ENCODE measurements around the gene GCAT. TPM values are rescaled to one million over a fixed set of nuclear protein-coding genes. Genes with fewer than 3 reads are reported as not detected.

Gene GCAT
- total and polyA plus RNA-seq, 9 of the 15 experiments (the other 6 are each of a cell fraction or from before 2014, with no cell fraction given) = 1.9 to 69.9 (median 26.4) TPM

DNA sequence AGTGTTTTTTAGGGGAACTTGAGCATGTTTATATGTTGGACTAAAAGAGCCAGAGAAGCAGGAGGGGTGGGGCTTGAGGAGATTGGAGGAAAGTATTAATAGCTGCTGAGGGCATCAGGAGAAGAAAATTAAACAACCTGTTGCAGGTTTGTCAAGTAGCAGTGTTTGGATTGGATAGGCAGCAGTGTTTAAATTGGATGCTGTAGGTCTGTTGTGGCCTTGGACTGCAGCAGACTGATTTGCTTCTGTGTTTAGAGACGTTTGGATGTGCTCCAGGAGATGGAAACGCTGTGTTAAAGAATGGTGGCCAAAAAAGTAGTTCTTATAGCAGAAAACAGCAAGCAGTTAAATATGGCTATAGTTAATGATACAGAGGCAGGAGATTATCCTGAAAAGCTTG, 47.2 kb downstream of the GCAT start:
- Histone ChIP-seq H3K9me3 (replicated peaks; ENCODE audit: control insufficient read depth, insufficient read depth, low read depth, low read length) (no peaks in the 10 kb centered on the region), H3K9me1 (ENCODE audit: control insufficient read depth, insufficient read depth, low read length) (no peaks in the 10 kb centered on the region), H3K27me3 (ENCODE audit: control insufficient read depth in 2 of 2, insufficient read depth in 2 of 2, low read length in 2 of 2) (no peaks in the 10 kb centered on the region), H3K27ac (ENCODE audit: extremely low read depth, low read depth, low read length) (no peak overlapping the region), H2AFZ (ENCODE audit: low read depth, low read length) (no peak overlapping the region), H3K9ac (ENCODE audit: insufficient read depth in 1 of 2, low read depth in 2 of 2, low read length in 2 of 2) (no peak overlapping the region), H3K4me3 (no peak overlapping the region), H3K79me2 (ENCODE audit: control insufficient read depth, insufficient read depth, low read length) (peaks cover 60% of the 10 kb centered on the region), H3K4me2 (ENCODE audit: insufficient read depth, low read length) (no peak overlapping the region), H3K4me1 (replicated peaks in 1 of 2; ENCODE audit: control insufficient read depth in 2 of 2, insufficient read depth in 2 of 2, low read length in 2 of 2) (peaks cover 0 to 8% of the 10 kb centered on the region in 2 experiments; a peak in 2 of 5 replicates), H3K36me3 (ENCODE audit: control insufficient read depth, insufficient read depth, low read length) (peaks cover 85% of the 10 kb centered on the region), H4K20me1 (replicated peaks; ENCODE audit: control insufficient read depth, insufficient read depth, low read length) (peaks cover 3% of the 10 kb centered on the region; the same call in 1 of the 2 replicates)
- ChIA-PET POLR2A (interaction anchor here (1.3 to 1.4 kb wide), 2 partner anchors 9 to 11 kb away, joined by 3 read pairs; partner anchors contain the start of gene ANKRD54), CTCF (ENCODE audit: low intra/inter-chr PET ratio) (no interaction called here)
- BruUV-seq (replicated peaks) = no TSS peak
- FAIRE-seq = no peak
- in situ Hi-C loops (cut with MboI) = no loop called here
- ATAC-seq = no peak
- intact Hi-C loops (cut with micrococcal nuclease) = no loop called here
- TF ChIP-seq, protein P1, sequence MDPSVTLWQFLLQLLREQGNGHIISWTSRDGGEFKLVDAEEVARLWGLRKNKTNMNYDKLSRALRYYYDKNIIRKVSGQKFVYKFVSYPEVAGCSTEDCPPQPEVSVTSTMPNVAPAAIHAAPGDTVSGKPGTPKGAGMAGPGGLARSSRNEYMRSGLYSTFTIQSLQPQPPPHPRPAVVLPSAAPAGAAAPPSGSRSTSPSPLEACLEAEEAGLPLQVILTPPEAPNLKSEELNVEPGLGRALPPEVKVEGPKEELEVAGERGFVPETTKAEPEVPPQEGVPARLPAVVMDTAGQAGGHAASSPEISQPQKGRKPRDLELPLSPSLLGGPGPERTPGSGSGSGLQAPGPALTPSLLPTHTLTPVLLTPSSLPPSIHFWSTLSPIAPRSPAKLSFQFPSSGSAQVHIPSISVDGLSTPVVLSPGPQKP (CRISPR knock-in tag; IDR thresholded peaks at IDR 0.05) = no peak
- TF ChIP-seq RCOR1 (IDR thresholded peaks at IDR 0.05; ENCODE audit: borderline replicate concordance in 1 of 2, low read depth in 2 of 2, low read length in 2 of 2) = no peak
- TF ChIP-seq CHD1 (IDR thresholded peaks at IDR 0.05; ENCODE audit: low read length) = no peak
- no peak for TF ChIP-seq PHTF2 (CRISPR knock-in tag; IDR thresholded peaks at IDR 0.05)
- TF ChIP-seq JUN (IDR thresholded peaks at IDR 0.05; ENCODE audit: borderline replicate concordance, low read depth, low read length) = no peak
- no peak for TF ChIP-seq JUN (CRISPR knock-in tag; IDR thresholded peaks at IDR 0.05; ENCODE audit: borderline replicate concordance)
- no peak for TF ChIP-seq CHCHD3 (CRISPR knock-in tag; IDR thresholded peaks at IDR 0.05)
- TF ChIP-seq POLR3G (IDR thresholded peaks at IDR 0.05; ENCODE audit: extremely low read depth, insufficient read length, insufficient replicate concordance) = no peak
- TF ChIP-seq ZNF76 (CRISPR knock-in tag; IDR thresholded peaks at IDR 0.05; ENCODE audit: borderline replicate concordance) = no peak
- TF ChIP-seq BRD4 (IDR thresholded peaks at IDR 0.05) = no peak
- TF ChIP-seq FOXM1 (IDR thresholded peaks at IDR 0.05; ENCODE audit: low read depth) = no peak
- TF ChIP-seq FOXM1 (CRISPR knock-in tag; IDR thresholded peaks at IDR 0.05; ENCODE audit: low read depth) = no peak
- TF ChIP-seq ZNF324 (CRISPR knock-in tag; IDR thresholded peaks at IDR 0.05) = no peak
- no peak for TF ChIP-seq HCFC1 (IDR thresholded peaks at IDR 0.05; ENCODE audit: low read depth, low read length)
- TF ChIP-seq DPF2 (IDR thresholded peaks at IDR 0.05) = no peak
- TF ChIP-seq DACH1 (IDR thresholded peaks at IDR 0.05; ENCODE audit: partially characterized antibody) = no peak
- no peak for TF ChIP-seq RBM25 (IDR thresholded peaks at IDR 0.05; ENCODE audit: low read depth, low read length, severe bottlenecking)
- no peak for TF ChIP-seq TRIM24 (IDR thresholded peaks at IDR 0.05)
- TF ChIP-seq, protein P2, sequence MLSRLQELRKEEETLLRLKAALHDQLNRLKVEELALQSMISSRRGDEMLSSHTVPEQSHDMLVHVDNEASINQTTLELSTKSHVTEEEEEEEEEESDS (CRISPR knock-in tag; IDR thresholded peaks at IDR 0.05) = no peak
- TF ChIP-seq, protein P3, sequence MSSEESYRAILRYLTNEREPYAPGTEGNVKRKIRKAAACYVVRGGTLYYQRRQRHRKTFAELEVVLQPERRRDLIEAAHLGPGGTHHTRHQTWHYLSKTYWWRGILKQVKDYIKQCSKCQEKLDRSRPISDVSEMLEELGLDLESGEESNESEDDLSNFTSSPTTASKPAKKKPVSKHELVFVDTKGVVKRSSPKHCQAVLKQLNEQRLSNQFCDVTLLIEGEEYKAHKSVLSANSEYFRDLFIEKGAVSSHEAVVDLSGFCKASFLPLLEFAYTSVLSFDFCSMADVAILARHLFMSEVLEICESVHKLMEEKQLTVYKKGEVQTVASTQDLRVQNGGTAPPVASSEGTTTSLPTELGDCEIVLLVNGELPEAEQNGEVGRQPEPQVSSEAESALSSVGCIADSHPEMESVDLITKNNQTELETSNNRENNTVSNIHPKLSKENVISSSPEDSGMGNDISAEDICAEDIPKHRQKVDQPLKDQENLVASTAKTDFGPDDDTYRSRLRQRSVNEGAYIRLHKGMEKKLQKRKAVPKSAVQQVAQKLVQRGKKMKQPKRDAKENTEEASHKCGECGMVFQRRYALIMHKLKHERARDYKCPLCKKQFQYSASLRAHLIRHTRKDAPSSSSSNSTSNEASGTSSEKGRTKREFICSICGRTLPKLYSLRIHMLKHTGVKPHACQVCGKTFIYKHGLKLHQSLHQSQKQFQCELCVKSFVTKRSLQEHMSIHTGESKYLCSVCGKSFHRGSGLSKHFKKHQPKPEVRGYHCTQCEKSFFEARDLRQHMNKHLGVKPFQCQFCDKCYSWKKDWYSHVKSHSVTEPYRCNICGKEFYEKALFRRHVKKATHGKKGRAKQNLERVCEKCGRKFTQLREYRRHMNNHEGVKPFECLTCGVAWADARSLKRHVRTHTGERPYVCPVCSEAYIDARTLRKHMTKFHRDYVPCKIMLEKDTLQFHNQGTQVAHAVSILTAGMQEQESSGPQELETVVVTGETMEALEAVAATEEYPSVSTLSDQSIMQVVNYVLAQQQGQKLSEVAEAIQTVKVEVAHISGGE (CRISPR knock-in tag; IDR thresholded peaks at IDR 0.05) = no peak
- TF ChIP-seq GATAD2B (IDR thresholded peaks at IDR 0.05; ENCODE audit: borderline replicate concordance) = no peak
- DNase-seq (ENCODE audit: extremely low read depth in 1 of 4, low spot score in 3 of 4) = no peak
- 69% methylated on average over 2 of the region's 2 CpGs for WGBS (ENCODE audit: insufficient coverage, low coverage, missing lambda C conversion rate)
